ENCODE measurements around the gene RAB9A. TPM values are rescaled to one million over a fixed set of nuclear protein-coding genes. Genes with fewer than 3 reads are reported as not detected.

Gene RAB9A
- total and polyA plus RNA-seq, 2 donors (not counting 3 experiments of a cell fraction or from before 2014, with no cell fraction given): 11.5 to 19.2 TPM

DNA sequence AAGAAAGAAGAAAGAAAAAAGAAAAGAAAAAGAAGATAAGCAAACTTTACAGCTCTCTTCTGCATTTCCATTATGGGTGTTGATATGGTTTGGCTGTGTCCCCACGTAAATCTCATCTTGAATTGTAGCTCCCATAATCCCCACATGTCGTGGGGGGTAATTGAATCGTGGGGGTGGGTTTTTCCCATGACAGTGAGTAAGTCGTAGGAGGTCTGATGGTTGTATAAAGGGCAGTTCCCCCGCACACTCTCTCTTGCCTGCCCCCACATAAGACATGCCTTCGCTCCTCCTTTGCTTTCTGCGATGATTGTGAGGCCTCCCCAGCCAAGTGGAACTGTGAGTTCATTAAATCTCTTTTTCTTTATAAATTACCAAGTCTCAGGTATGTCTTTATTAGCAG, 7.3 kb upstream of the RAB9A start:
- intact Hi-C loops (cut with micrococcal nuclease): no loop called here
- POLR2A ChIA-PET: no interaction called here
- no peak for FAIRE-seq

DNA sequence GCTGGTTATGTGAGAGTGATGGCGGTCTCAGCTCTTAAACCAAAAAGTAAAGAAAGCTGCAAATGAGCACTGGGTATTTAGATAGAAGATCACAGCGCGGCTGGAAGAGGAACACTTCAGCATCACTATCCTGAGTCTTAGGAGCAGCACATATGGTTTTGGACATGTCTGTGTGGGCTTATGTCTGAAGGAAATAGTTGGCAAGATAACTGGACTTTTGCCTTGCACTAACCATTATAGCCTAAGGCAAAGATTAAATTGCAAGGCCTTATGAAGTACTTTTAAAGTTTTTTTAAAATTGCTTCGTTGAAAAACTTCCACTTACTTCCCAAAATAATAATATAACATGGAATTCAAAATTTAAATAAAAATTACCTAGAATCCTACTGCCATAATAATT, 4.6 kb upstream of the RAB9A start:
- FAIRE-seq (no peak), DNase-seq (ENCODE audit: low read depth, low spot score) (no peak)
- POLR2A ChIA-PET: no interaction called here
- CTCF ChIA-PET: no interaction called here
- Histone ChIP-seq H3K27ac (ENCODE audit: insufficient read depth, low read depth, low read length) (no peak overlapping the region), H3K4me1 (ENCODE audit: control insufficient read depth, extremely low read depth, insufficient read depth, low read length) (peaks cover 4% of the 10 kb centered on the region), H3K36me3 (ENCODE audit: control insufficient read depth in 2 of 2, extremely low read depth in 1 of 2, insufficient read depth in 2 of 2, low read length in 2 of 2) (no peaks in the 10 kb centered on the region), H2AFZ (ENCODE audit: low read depth, low read length) (no peak overlapping the region), H3K4me3 (replicated peaks in 1 of 3; ENCODE audit: insufficient read depth in 1 of 3, low read depth in 1 of 3, low read length in 3 of 3) (no peak overlapping the region), H3K79me2 (ENCODE audit: control insufficient read depth, insufficient read depth, low read length) (peaks cover under 1% of the 10 kb centered on the region), H4K20me1 (replicated peaks; ENCODE audit: control insufficient read depth, extremely low read depth, insufficient read depth, low read length) (no peaks in the 10 kb centered on the region), H3K9me1 (replicated peaks; ENCODE audit: control insufficient read depth, extremely low read depth, insufficient read depth, low read length) (no peaks in the 10 kb centered on the region), H3K4me2 (ENCODE audit: insufficient read depth, low read length) (no peak overlapping the region), H3K9ac (replicated peaks; ENCODE audit: extremely low read depth, insufficient read depth, low read length) (no peak overlapping the region), H3K9me3 (replicated peaks; ENCODE audit: control insufficient read depth, insufficient read depth, low read length) (no peaks in the 10 kb centered on the region), H3K27me3 (ENCODE audit: control insufficient read depth in 2 of 2, insufficient read depth in 2 of 2, low read length in 2 of 2) (no peaks in the 10 kb centered on the region)
- intact Hi-C loops (cut with micrococcal nuclease) (no loop called here), dilution Hi-C loops (cut with MboI; ENCODE audit: extremely low pct_ligation_motif_present, low sequenced_read_pairs) (no loop called here)
- TF ChIP-seq EZH2 (IDR thresholded peaks at IDR 0.05; ENCODE audit: borderline replicate concordance, low read depth, low read length, severe bottlenecking) (no peak), MYC (IDR thresholded peaks at IDR 0.05; ENCODE audit: low read depth, low read length) (no peak)
- TF ChIP-seq, protein P1, sequence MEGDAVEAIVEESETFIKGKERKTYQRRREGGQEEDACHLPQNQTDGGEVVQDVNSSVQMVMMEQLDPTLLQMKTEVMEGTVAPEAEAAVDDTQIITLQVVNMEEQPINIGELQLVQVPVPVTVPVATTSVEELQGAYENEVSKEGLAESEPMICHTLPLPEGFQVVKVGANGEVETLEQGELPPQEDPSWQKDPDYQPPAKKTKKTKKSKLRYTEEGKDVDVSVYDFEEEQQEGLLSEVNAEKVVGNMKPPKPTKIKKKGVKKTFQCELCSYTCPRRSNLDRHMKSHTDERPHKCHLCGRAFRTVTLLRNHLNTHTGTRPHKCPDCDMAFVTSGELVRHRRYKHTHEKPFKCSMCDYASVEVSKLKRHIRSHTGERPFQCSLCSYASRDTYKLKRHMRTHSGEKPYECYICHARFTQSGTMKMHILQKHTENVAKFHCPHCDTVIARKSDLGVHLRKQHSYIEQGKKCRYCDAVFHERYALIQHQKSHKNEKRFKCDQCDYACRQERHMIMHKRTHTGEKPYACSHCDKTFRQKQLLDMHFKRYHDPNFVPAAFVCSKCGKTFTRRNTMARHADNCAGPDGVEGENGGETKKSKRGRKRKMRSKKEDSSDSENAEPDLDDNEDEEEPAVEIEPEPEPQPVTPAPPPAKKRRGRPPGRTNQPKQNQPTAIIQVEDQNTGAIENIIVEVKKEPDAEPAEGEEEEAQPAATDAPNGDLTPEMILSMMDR (IDR thresholded peaks at IDR 0.05; ENCODE audit: extremely low read depth in 1 of 2, insufficient read depth in 1 of 2, low read depth in 1 of 2, low read length in 2 of 2): no peak
- BruUV-seq (replicated peaks): no TSS peak

More for the DNA sequence above, 7.3 kb upstream of the RAB9A start:
- Histone ChIP-seq H3K9me3 (replicated peaks; ENCODE audit: control insufficient read depth, insufficient read depth, low read length) (no peaks in the 10 kb centered on the region), H3K79me2 (ENCODE audit: control insufficient read depth, insufficient read depth, low read length) (no peaks in the 10 kb centered on the region), H3K4me1 (ENCODE audit: control insufficient read depth, extremely low read depth, insufficient read depth, low read length) (no peaks in the 10 kb centered on the region), H3K9ac (replicated peaks; ENCODE audit: extremely low read depth, insufficient read depth, low read length) (no peak overlapping the region), H3K4me3 (replicated peaks in 1 of 3; ENCODE audit: insufficient read depth in 1 of 3, low read depth in 1 of 3, low read length in 3 of 3) (no peak overlapping the region), H3K36me3 (ENCODE audit: control insufficient read depth in 2 of 2, extremely low read depth in 1 of 2, insufficient read depth in 2 of 2, low read length in 2 of 2) (no peaks in the 10 kb centered on the region), H3K9me1 (replicated peaks; ENCODE audit: control insufficient read depth, extremely low read depth, insufficient read depth, low read length) (no peaks in the 10 kb centered on the region), H3K4me2 (ENCODE audit: insufficient read depth, low read length) (no peak overlapping the region), H3K27ac (ENCODE audit: insufficient read depth, low read depth, low read length) (no peak overlapping the region), H4K20me1 (replicated peaks; ENCODE audit: control insufficient read depth, extremely low read depth, insufficient read depth, low read length) (no peaks in the 10 kb centered on the region), H2AFZ (ENCODE audit: low read depth, low read length) (no peak overlapping the region), H3K27me3 (ENCODE audit: control insufficient read depth in 2 of 2, insufficient read depth in 2 of 2, low read length in 2 of 2) (no peaks in the 10 kb centered on the region)
- dilution Hi-C loops (cut with MboI; ENCODE audit: extremely low pct_ligation_motif_present, low sequenced_read_pairs): no loop called here
- TF ChIP-seq MYC (IDR thresholded peaks at IDR 0.05; ENCODE audit: low read depth, low read length) (no peak), POLR2AphosphoS5 (IDR thresholded peaks at IDR 0.05; ENCODE audit: insufficient read depth, low read depth, low read length) (no peak), GATA2 (IDR thresholded peaks at IDR 0.05; ENCODE audit: insufficient read depth, insufficient read length, low read depth, low read length) (no peak)
- DNase-seq (ENCODE audit: low read depth, low spot score): no peak
- BruUV-seq (replicated peaks): no TSS peak
- CTCF ChIA-PET: no interaction called here
